ENCODE measurements around the gene MTOR.
A peak's percentile ranks its signal among the peaks of the same experiment; 100 is the strongest.
"Not testable (repeated sequence)": the region's sequence is repeated elsewhere in the genome, so short reads cannot be mapped to it uniquely, and the experiment has no call there.

The MTOR gene

GRCh38 chr1:11168731-11169130 is 93.6 kb downstream of the MTOR start:
- TF ChIP-seq CTCF (conservative IDR thresholded peaks at IDR 0.05) (no peak), ZFX (IDR thresholded peaks at IDR 0.05) (no peak)

GRCh38 chr1:11166744-11167143 is 95.6 kb downstream of the MTOR start:
- not testable (repeated sequence) for H3K27ac ChIP-seq

More at GRCh38 chr1:11168731-11169130, 93.6 kb downstream of the MTOR start:
- no peak overlapping the region for H3K27ac ChIP-seq

GRCh38 chr1:11162752-11163151 is 99.6 kb downstream of the MTOR start:
- H3K27ac ChIP-seq, result not testable (repeated sequence)

- TF ChIP-seq CTCF (conservative IDR thresholded peaks at IDR 0.05) (no peak), ZFX (IDR thresholded peaks at IDR 0.05) (no peak)
- no peak overlapping the region for H3K27ac ChIP-seq
Measured at GRCh38 chr1:11158720-11159321, 103.5 kb downstream of the MTOR start.

GRCh38 chr1:11158291-11158690 is 104.1 kb downstream of the MTOR start:
- no peak for TF ChIP-seq CTCF (conservative IDR thresholded peaks at IDR 0.05)
- no peak for TF ChIP-seq ZFX (IDR thresholded peaks at IDR 0.05)
- H3K27ac ChIP-seq, result no peak overlapping the region

GRCh38 chr1:11157867-11158266 is 104.5 kb downstream of the MTOR start:
- H3K27ac ChIP-seq, result peak overlapping the region; percentile 6; the same call in 1 of the 2 replicates
- no peak for TF ChIP-seq CTCF (conservative IDR thresholded peaks at IDR 0.05)
- no peak for TF ChIP-seq ZFX (IDR thresholded peaks at IDR 0.05)

- TF ChIP-seq CTCF (conservative IDR thresholded peaks at IDR 0.05) (no peak), ZFX (IDR thresholded peaks at IDR 0.05) (no peak)
Measured at GRCh38 chr1:11157394-11157793, 105.0 kb downstream of the MTOR start.

GRCh38 chr1:11156963-11157362 is 105.4 kb downstream of the MTOR start:
- H3K27ac ChIP-seq, result peak overlapping the region; percentile 6; the same call in 1 of the 2 replicates
- TF ChIP-seq ZFX (IDR thresholded peaks at IDR 0.05) (no peak), CTCF (conservative IDR thresholded peaks at IDR 0.05) (no peak)

More at GRCh38 chr1:11157394-11157793, 105.0 kb downstream of the MTOR start:
- peak overlapping the region; percentile 6; the same call in 1 of the 2 replicates for H3K27ac ChIP-seq
